NCI-H510A (cell line): ENCODE data around the gene TBC1D14.
"Not testable (repeated sequence)": the region's sequence is repeated elsewhere in the genome, so short reads cannot be mapped to it uniquely, and the experiment has no call there.

Experiments used
- DNase-seq: peaks from one replicate; lab custom pipeline; 2025; lab: John Stamatoyannopoulos, UW

TBC1D14 gene

GRCh38 chr4:7062816-7063215 is 153.2 kb downstream of the TBC1D14 start:
- no peak for DNase-seq

- DNase-seq = no peak
Measured at GRCh38 chr4:7063362-7063761, 153.7 kb downstream of the TBC1D14 start.

GRCh38 chr4:7066006-7066405 is 156.4 kb downstream of the TBC1D14 start:
- no peak for DNase-seq

GRCh38 chr4:7066493-7066892 is 156.9 kb downstream of the TBC1D14 start:
- DNase-seq = no peak

GRCh38 chr4:7067126-7067451 is 157.5 kb downstream of the TBC1D14 start:
- DNase-seq = no peak

GRCh38 chr4:7067452-7068278 is 158.0 kb downstream of the TBC1D14 start, which contains the start of gene GRPEL1:
GRPEL1 (minus strand) TSS chr4:7068064; CDS start chr4:7068032, 32 bp downstream.
- peak; percentile 86 for DNase-seq

GRCh38 chr4:7068279-7068842 is 158.7 kb downstream of the TBC1D14 start:
- no peak for DNase-seq

- DNase-seq = no peak
Measured at GRCh38 chr4:7068883-7069282, 159.3 kb downstream of the TBC1D14 start.

- DNase-seq = peak; percentile 24
Measured at GRCh38 chr4:7070729-7071511, 161.3 kb downstream of the TBC1D14 start.

- no peak for DNase-seq
Measured at GRCh38 chr4:7073059-7073458, 163.4 kb downstream of the TBC1D14 start.

GRCh38 chr4:7073526-7074390 is 164.1 kb downstream of the TBC1D14 start:
- no peak for DNase-seq

GRCh38 chr4:7074426-7074825 is 164.8 kb downstream of the TBC1D14 start:
- DNase-seq = no peak

- no peak for DNase-seq
Measured at GRCh38 chr4:7075962-7076695, 166.5 kb downstream of the TBC1D14 start.

- DNase-seq = no peak
Measured at GRCh38 chr4:7076696-7077082, 167.1 kb downstream of the TBC1D14 start.

- DNase-seq = no peak
Measured at GRCh38 chr4:7077371-7077770, 167.7 kb downstream of the TBC1D14 start.

- DNase-seq = no peak
Measured at GRCh38 chr4:7078025-7078424, 168.4 kb downstream of the TBC1D14 start.

- DNase-seq = not testable (repeated sequence)
Measured at GRCh38 chr4:7079483-7079882, 169.9 kb downstream of the TBC1D14 start.

GRCh38 chr4:7079909-7080308 is 170.3 kb downstream of the TBC1D14 start:
- DNase-seq = not testable (repeated sequence)
